ENCODE data around the gene SSC5D. TPM values are rescaled to one million over a fixed set of nuclear protein-coding genes. Genes with fewer than 3 reads are reported as not detected.

The SSC5D gene
- polyA plus RNA-seq, 1 donor = 13.3 TPM

- no peak for DNase-seq
Measured at GRCh38 chr19:55567708-55568328, 79.6 kb downstream of the SSC5D start.

Other genes with a start within 250 kb of the SSC5D start
- 31.5 TPM for gene PPP6R1, start 229.4 kb upstream of the SSC5D start, polyA plus RNA-seq (ENCODE audit: insufficient read length)
- 30.6 TPM for gene HSPBP1, start 208.3 kb upstream of the SSC5D start, polyA plus RNA-seq (ENCODE audit: insufficient read length)
- gene BRSK1, start 204.4 kb upstream of the SSC5D start, polyA plus RNA-seq (ENCODE audit: insufficient read length) = 5.8 TPM
- gene TMEM150B, start 163.1 kb upstream of the SSC5D start, polyA plus RNA-seq (ENCODE audit: insufficient read length) = 1.3 TPM
- 26.8 TPM for gene KMT5C, start 148.6 kb upstream of the SSC5D start, polyA plus RNA-seq (ENCODE audit: insufficient read length)
- gene COX6B2, start 133.7 kb upstream of the SSC5D start, polyA plus RNA-seq (ENCODE audit: insufficient read length) = 0.65 TPM
- gene GARIN5B, start 125.2 kb upstream of the SSC5D start, polyA plus RNA-seq (ENCODE audit: insufficient read length) = not detected
- gene IL11, start 118.0 kb upstream of the SSC5D start, polyA plus RNA-seq (ENCODE audit: insufficient read length) = 0.25 TPM
- gene TMEM190, start 111.6 kb upstream of the SSC5D start, polyA plus RNA-seq (ENCODE audit: insufficient read length) = not detected
- 0.32 TPM for gene TMEM238, start 104.1 kb upstream of the SSC5D start, polyA plus RNA-seq (ENCODE audit: insufficient read length)
- 1,898 TPM for gene RPL28, start 102.5 kb upstream of the SSC5D start, polyA plus RNA-seq (ENCODE audit: insufficient read length)
- 47.2 TPM for gene UBE2S, start 80.6 kb upstream of the SSC5D start, polyA plus RNA-seq (ENCODE audit: insufficient read length)
- 0.18 TPM for gene SHISA7, start 45.1 kb upstream of the SSC5D start, polyA plus RNA-seq (ENCODE audit: insufficient read length)
- 36.1 TPM for gene ISOC2, start 26.8 kb upstream of the SSC5D start, polyA plus RNA-seq (ENCODE audit: insufficient read length)
- not detected for gene C19orf85, start 23.7 kb upstream of the SSC5D start, polyA plus RNA-seq (ENCODE audit: insufficient read length)
- gene ZNF628, start 11.8 kb upstream of the SSC5D start, polyA plus RNA-seq (ENCODE audit: insufficient read length) = 5.0 TPM
- gene NAT14, start 3.2 kb upstream of the SSC5D start, polyA plus RNA-seq (ENCODE audit: insufficient read length) = 29.9 TPM
- 3.2 TPM for gene SBK2, start 48.7 kb downstream of the SSC5D start, polyA plus RNA-seq (ENCODE audit: insufficient read length)
- gene SBK3, start 57.1 kb downstream of the SSC5D start, polyA plus RNA-seq (ENCODE audit: insufficient read length) = 0.15 TPM
- gene ZNF579, start 92.4 kb downstream of the SSC5D start, polyA plus RNA-seq (ENCODE audit: insufficient read length) = 12.7 TPM
- 11.3 TPM for gene FIZ1, start 111.1 kb downstream of the SSC5D start, polyA plus RNA-seq (ENCODE audit: insufficient read length)
- 10.9 TPM for gene ZNF524, start 111.9 kb downstream of the SSC5D start, polyA plus RNA-seq (ENCODE audit: insufficient read length)
- 10.0 TPM for gene ZNF865, start 117.2 kb downstream of the SSC5D start, polyA plus RNA-seq (ENCODE audit: insufficient read length)
- gene ZNF784, start 136.1 kb downstream of the SSC5D start, polyA plus RNA-seq (ENCODE audit: insufficient read length) = 9.3 TPM
- 26.0 TPM for gene ZNF580, start 152.6 kb downstream of the SSC5D start, polyA plus RNA-seq (ENCODE audit: insufficient read length)
- 36.4 TPM for gene ZNF581, start 155.2 kb downstream of the SSC5D start, polyA plus RNA-seq (ENCODE audit: insufficient read length)
- 16.1 TPM for gene CCDC106, start 159.8 kb downstream of the SSC5D start, polyA plus RNA-seq (ENCODE audit: insufficient read length)
- 123 TPM for gene U2AF2, start 166.6 kb downstream of the SSC5D start, polyA plus RNA-seq (ENCODE audit: insufficient read length)
- gene EPN1, start 186.8 kb downstream of the SSC5D start, polyA plus RNA-seq (ENCODE audit: insufficient read length) = 103 TPM
- not detected for gene NLRP9, start 250.0 kb downstream of the SSC5D start, polyA plus RNA-seq (ENCODE audit: insufficient read length)